Middle frontal gyrus (tissue), 1 donor: Measurements from ENCODE around the gene CYP27B1.

ENCODE experiments used
- DNase-seq: peaks from one replicate; pipeline ENCODE4 v3.0.0-alpha.2; 2015; ENCODE audit warnings: low spot score; ENCODE audit errors: extremely low spot score

The CYP27B1 gene

DNA sequence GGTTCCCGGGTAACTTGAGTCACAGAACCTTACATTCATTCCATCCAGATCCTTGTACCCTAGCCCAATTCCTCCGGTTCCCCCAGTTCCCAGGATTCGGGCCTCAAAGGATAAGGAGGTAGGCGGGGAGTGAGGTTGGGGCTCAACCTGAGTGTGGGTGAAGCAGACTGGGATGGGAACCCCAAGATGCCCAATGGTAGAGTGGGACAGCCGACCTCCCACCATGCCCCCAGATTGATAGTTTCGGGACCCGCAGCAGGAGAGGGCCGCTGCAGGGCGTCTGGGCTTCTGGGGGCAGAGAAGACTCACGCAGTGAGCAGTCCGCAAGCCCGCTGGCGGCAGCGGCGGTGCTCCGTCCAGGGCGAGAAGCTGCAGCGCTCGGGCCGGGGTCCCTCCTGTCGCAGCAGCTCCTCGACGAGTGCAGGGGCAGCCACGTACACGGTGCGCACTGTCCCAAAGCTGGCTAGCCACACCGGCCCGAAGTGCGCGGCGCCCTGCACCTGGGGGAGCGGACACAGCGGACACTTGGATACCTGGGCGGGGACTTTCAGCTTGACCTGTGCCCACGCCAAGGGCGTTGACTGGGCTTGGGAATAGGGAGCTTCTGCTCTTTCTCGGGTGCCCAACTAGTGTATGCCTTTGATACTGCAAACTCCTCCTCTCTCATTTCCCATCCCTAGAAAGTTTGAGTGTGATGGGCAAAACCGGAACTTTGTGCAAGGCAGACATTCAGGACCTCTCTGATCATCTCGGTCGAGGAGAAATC lies 997 bp downstream of the CYP27B1 start:
- DNase-seq = no peak

DNA sequence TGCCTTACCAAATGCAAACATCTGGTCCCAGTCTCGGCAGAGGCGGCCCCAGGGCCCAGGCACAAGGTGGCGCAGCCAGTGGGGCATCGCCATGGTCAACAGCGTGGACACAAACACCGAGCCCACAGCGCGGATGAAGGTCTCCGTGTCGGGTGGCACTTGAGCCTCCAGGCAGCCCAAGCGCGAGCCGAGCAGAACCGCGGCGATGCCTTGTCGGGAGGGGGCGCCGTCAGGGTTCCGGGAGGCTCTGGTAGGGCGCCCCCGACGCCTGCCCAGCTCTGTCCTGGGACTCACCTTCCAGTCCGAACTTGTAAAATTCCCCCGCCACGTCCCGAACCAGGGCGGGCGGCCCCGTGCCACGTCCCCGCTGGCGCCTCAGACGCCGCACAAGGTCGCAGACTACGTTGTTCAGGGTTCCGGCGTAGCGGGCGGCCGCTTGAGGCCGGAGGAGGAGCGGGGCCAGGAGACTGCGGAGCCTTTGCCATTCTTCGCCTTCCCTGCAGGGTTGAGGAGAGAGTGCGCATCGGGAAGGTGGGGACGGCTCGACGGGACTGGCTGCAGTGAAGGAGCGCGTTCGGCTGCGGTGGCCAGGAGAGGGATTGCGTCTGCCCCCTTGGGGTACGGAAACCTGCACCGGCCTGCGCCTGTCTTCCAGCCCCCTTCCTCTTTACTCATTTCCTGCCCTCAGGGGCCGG lies 1.7 kb downstream of the CYP27B1 start:
- no peak for DNase-seq

- no peak for DNase-seq
These were observed 2.2 kb downstream of the CYP27B1 start for GRCh38 chr12:57764662-57765002.

- no peak for DNase-seq
These were observed 2.8 kb downstream of the CYP27B1 start for GRCh38 chr12:57763881-57764661.

- no peak for DNase-seq
These were observed 4.4 kb downstream of the CYP27B1 start for GRCh38 chr12:57762463-57762862.

GRCh38 chr12:57761391-57761998 lies 5.4 kb downstream of the CYP27B1 start:
- no peak for DNase-seq

DNA sequence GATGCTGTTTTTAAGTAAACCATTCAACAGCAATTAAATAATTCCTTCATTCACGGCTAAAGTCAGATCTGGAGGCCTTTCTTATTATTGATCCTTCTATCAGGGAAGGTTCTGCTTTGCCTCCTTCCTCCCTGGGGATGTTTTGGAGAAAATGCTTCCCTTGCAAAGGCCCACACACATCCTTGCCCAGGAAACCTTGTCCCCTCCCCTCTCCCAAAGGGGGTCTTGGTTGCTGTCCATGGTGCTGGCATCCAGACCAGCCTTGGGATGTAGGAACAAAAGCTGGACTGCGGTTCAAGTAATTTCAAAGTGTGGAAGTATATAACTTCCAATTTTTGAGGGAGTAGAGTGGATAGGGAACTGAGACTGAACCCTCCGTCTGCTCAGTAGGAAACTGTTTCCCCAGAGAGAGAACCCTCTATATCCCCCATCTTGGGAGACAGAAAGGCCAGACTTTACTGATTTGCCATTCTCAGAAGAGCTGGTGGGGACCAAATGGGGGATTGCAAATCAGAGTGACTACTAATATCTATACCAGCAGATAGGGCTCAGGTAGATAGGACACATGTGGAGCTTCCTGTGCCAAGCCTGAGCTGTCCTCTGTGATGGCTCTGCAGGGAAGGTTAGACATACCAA lies 6.4 kb downstream of the CYP27B1 start:
- no peak for DNase-seq

DNA sequence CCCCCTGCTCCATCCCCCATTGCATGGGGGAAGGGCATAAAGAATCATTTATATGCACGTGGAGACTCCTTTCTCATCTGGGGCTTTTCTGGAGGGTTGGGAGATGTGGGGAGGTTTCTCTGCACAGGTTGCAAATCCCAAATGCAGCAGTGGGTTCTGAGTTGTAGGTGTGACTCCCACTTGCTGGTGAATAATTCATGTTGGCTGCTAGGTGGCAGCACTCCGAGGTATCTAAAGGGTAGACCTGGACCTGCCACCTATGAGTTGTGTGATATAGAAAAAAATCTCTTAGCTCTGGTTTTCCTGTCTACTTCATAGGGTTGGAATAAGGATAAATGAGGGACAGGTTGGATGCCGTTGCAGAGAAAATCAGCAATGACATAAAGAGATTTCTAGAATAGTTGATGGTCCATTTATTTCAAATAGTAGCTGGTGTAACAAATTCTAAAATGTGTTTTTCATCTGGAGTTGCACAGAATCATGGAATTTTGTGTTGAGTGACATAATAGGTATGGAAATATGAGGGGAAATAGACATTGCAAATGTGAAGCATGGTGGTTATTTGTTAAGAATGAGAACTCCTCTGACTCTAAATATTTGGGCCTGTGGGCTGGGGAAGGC lies 7.4 kb downstream of the CYP27B1 start:
- DNase-seq = no peak

GRCh38 chr12:57758552-57759359 lies 8.1 kb downstream of the CYP27B1 start:
- no peak for DNase-seq

- DNase-seq = no peak
These were observed 9.1 kb downstream of the CYP27B1 start for GRCh38 chr12:57757771-57758170.

- no peak for DNase-seq
These were observed 10.2 kb downstream of the CYP27B1 start for GRCh38 chr12:57756406-57757341.

- DNase-seq = no peak
These were observed 11.2 kb downstream of the CYP27B1 start for GRCh38 chr12:57755454-57756372.

GRCh38 chr12:57755194-57755453 lies 11.8 kb downstream of the CYP27B1 start:
- no peak for DNase-seq

- no peak for DNase-seq
These were observed 12.3 kb downstream of the CYP27B1 start, which contains the start of gene MARCHF9 for GRCh38 chr12:57754411-57755193. TSS of gene MARCHF9 (plus strand) at chr12:57755103. CDS start at chr12:57755529, 426 bp downstream.

DNA sequence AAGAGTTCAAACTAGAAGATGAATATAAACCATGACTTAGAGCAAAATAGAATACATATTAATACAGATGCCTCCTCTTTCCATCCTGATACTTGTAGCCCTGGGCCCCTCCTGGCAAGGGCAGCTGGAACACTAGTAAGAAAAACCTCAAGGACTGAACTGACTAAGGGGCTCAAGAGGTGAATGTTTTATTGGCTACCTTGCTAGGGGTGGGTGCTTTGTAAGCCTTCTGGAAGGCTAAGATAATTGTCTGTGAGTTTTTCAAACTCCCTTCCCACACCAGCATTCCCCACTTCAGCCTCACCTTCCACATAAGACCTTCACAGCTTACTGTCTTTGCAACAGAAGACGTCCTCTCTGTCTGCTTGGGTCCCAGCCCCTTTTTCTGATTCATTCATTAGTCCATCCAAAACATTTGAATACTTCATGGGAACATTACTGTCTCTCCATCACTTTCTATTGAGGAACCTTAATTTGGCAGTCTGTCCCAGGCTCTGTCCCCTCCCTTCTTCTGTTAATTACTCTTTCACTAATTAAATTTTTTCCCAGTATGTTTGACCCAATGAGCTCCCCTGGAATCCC lies 13.0 kb downstream of the CYP27B1 start:
- no peak for DNase-seq

DNA sequence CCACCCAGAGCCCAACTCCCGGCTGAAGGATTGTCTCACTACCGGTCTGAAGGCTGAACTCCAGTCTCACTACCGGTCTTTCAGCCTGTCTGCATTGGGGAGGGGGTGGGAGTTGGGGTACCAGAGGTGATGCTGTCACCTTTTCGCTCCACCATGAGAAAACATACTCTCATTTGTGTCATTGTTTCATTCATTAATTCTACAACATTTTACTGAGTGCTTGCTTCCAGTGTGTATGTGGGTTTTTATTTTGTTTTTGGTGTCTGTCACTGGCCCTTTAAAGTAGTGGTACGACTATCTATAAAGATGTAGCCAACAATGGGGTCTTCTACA lies 14.2 kb downstream of the CYP27B1 start:
- no peak for DNase-seq
